HEK293 (cell line): Measurements from ENCODE around the gene C1orf56.
A peak's percentile ranks its signal among the peaks of the same experiment; 100 is the strongest.

Experiments
- EGR2 ChIP-seq: fragments of 450-650 bp; formaldehyde crosslinking; IDR thresholded peaks from 2 replicates; pipeline ENCODE4 v1.5.1; 2016; ENCODE audit warnings: low read depth, missing biosample characterization, missing genetic modification characterization
- GLI2 ChIP-seq: fragments of 450-650 bp; formaldehyde crosslinking; IDR thresholded peaks from 2 replicates; pipeline ENCODE4; 2017; ENCODE audit warnings: missing biosample characterization, missing genetic modification characterization, low read depth, borderline replicate concordance
- GLI4 ChIP-seq: fragments of 450-650 bp; formaldehyde crosslinking; IDR thresholded peaks from 2 replicates; pipeline ENCODE4 v1.5.1; 2016; ENCODE audit warnings: missing biosample characterization, missing genetic modification characterization
- GLIS1 ChIP-seq: fragments of 450-650 bp; formaldehyde crosslinking; IDR thresholded peaks from 2 replicates; pipeline ENCODE4 v1.5.1; 2016; ENCODE audit warnings: missing biosample characterization, missing genetic modification characterization
- IKZF3 ChIP-seq: fragments of 450-650 bp; IDR thresholded peaks from 2 replicates; pipeline ENCODE4 v1.5.0; 2018; ENCODE audit warnings: missing biosample characterization, mild to moderate bottlenecking, missing genetic modification characterization, moderate library complexity
- KLF9 ChIP-seq: fragments of 450-650 bp; formaldehyde crosslinking; IDR thresholded peaks from 2 replicates; pipeline ENCODE4 v1.5.1; 2016; ENCODE audit warnings: missing biosample characterization, missing genetic modification characterization, low read depth
- MEIS1 ChIP-seq: sonication (generic); formaldehyde crosslinking; IDR thresholded peaks from 2 replicates; pipeline ENCODE4 v1.8.1; 2022; ENCODE audit warnings: missing genetic modification reagents, mild to moderate bottlenecking, borderline replicate concordance
- MYNN ChIP-seq: fragments of 450-650 bp; formaldehyde crosslinking; IDR thresholded peaks from 2 replicates; pipeline ENCODE4 v1.5.1; 2016; ENCODE audit warnings: missing biosample characterization, missing genetic modification characterization, borderline replicate concordance
- OVOL3 ChIP-seq: fragments of 450-650 bp; formaldehyde crosslinking; IDR thresholded peaks from 2 replicates; pipeline ENCODE4 v1.5.1; 2016; ENCODE audit warnings: missing biosample characterization, missing genetic modification characterization
- REPIN1 ChIP-seq: fragments of 450-650 bp; formaldehyde crosslinking; IDR thresholded peaks from 2 replicates; pipeline ENCODE4 v1.5.1; 2017; ENCODE audit warnings: missing biosample characterization, missing genetic modification characterization, low read depth
- SETDB1 ChIP-seq: IDR thresholded peaks from one replicate; pipeline ENCODE4 v1.6.1; 2017; ENCODE audit warnings: mild to moderate bottlenecking, low read length, moderate library complexity, mixed read lengths; ENCODE audit not compliant: insufficient read length
- SP3 ChIP-seq: fragments of 450-650 bp; formaldehyde crosslinking; IDR thresholded peaks from 2 replicates; pipeline ENCODE4 v1.5.1; 2016; ENCODE audit warnings: missing biosample characterization, missing genetic modification characterization
- ZFHX2 ChIP-seq: fragments of 450-650 bp; formaldehyde crosslinking; conservative IDR thresholded peaks from 2 replicates; pipeline ENCODE4 v1.5.1; 2016; ENCODE audit warnings: missing biosample characterization, missing genetic modification characterization
- ZNF211 ChIP-seq: fragments of 450-650 bp; formaldehyde crosslinking; IDR thresholded peaks from 2 replicates; pipeline ENCODE4 v1.5.1; 2016; ENCODE audit warnings: low read depth, missing biosample characterization, missing genetic modification characterization
- ZNF221 ChIP-seq: fragments of 450-650 bp; formaldehyde crosslinking; IDR thresholded peaks from 2 replicates; pipeline ENCODE4 v1.5.1; 2017; ENCODE audit warnings: missing biosample characterization, missing genetic modification characterization, borderline replicate concordance
- ZNF239 ChIP-seq: fragments of 450-650 bp; formaldehyde crosslinking; IDR thresholded peaks from 2 replicates; pipeline ENCODE4 v1.5.1; 2016; ENCODE audit warnings: missing biosample characterization, missing genetic modification characterization
- ZNF26 ChIP-seq: fragments of 450-650 bp; formaldehyde crosslinking; IDR thresholded peaks from 2 replicates; pipeline ENCODE4 v1.5.1; 2016; ENCODE audit warnings: missing biosample characterization, missing genetic modification characterization
- ZNF266 ChIP-seq: fragments of 450-650 bp; formaldehyde crosslinking; IDR thresholded peaks from 2 replicates; pipeline ENCODE4 v1.5.1; 2016; ENCODE audit warnings: missing biosample characterization, missing genetic modification characterization, low read depth
- ZNF510 ChIP-seq: fragments of 450-650 bp; formaldehyde crosslinking; IDR thresholded peaks from 2 replicates; pipeline ENCODE4 v1.5.1; 2018; ENCODE audit warnings: mild to moderate bottlenecking, missing genetic modification characterization, missing biosample characterization; ENCODE audit not compliant: insufficient replicate concordance
- ZNF521 ChIP-seq: fragments of 450-650 bp; formaldehyde crosslinking; IDR thresholded peaks from 2 replicates; pipeline ENCODE4 v1.5.1; 2017; ENCODE audit warnings: missing biosample characterization, mild to moderate bottlenecking, missing genetic modification characterization
- ZNF571 ChIP-seq: fragments of 450-650 bp; formaldehyde crosslinking; IDR thresholded peaks from 2 replicates; pipeline ENCODE4 v1.5.0; 2017; ENCODE audit warnings: missing biosample characterization, missing genetic modification characterization
- ZNF660 ChIP-seq: fragments of 450-650 bp; IDR thresholded peaks from 2 replicates; pipeline ENCODE4 v1.5.1; 2018; ENCODE audit warnings: missing biosample characterization, mild to moderate bottlenecking, missing genetic modification characterization
- ZNF777 ChIP-seq: fragments of 450-650 bp; formaldehyde crosslinking; IDR thresholded peaks from 2 replicates; pipeline ENCODE4 v1.5.1; 2017; ENCODE audit warnings: missing biosample characterization, missing genetic modification characterization, borderline replicate concordance
- TF ChIP-seq, protein P1 (sequence below): fragments of 450-650 bp; formaldehyde crosslinking; conservative IDR thresholded peaks from 2 replicates; pipeline ENCODE4 v1.5.1; 2016; ENCODE audit warnings: low read depth, missing biosample characterization, missing genetic modification characterization
- TF ChIP-seq, protein P2 (sequence below): fragments of 450-650 bp; formaldehyde crosslinking; IDR thresholded peaks from 2 replicates; pipeline ENCODE4 v1.5.1; 2017; ENCODE audit warnings: missing biosample characterization, mild to moderate bottlenecking, missing genetic modification characterization, moderate library complexity
- TF ChIP-seq, protein P3 (sequence below): fragments of 450-650 bp; formaldehyde crosslinking; IDR thresholded peaks from 2 replicates; pipeline ENCODE4 v1.5.1; 2016; ENCODE audit warnings: missing biosample characterization, missing genetic modification characterization, low read depth
- TF ChIP-seq, protein P4 (sequence below): fragments of 450-650 bp; formaldehyde crosslinking; IDR thresholded peaks from 2 replicates; pipeline ENCODE4 v1.5.1; 2017; ENCODE audit warnings: missing biosample characterization, missing genetic modification characterization

The C1orf56 gene

DNA sequence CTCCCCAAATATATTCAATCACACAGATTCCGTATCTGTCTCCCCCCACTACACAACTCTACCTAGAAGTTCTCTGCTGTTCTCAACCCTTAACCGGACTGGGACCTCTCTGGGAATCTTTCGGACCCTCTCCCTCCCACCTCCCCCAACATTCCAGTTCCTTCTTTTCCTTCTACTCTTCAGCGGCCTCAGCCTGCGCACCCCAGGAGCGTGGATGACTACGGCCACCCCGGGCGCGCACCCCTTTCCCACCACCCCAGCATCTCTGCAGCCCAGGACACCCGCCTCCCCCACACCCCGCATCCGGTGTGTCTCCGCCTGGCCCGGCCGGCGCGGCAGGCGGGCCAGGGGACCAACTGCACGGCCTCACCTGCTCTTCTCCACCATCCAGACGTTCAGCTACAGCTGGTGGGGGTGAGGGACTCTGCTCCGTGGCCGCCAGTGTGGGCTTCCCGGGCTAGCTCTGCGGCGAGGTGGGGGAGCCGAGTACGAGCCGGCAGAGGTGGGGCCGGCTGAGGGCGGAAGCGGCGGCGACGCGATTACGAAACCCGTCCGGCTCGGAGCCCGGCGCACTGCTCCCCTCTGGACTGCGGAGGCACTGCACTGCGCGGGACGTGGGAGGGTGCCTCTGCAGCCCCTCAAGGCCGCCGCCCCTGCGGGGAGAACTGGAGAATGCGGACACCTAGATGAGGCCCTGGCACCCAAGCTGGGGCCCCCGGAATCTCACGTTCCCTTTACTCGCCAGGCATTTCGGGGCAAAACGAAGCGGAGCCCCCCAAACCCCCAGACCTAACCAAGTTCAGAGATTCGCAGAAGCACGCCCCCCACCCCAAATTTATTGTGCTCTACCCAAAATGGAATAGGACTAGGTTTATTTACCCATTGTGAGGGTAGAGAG lies 11.8 kb downstream of the C1orf56 start, which contains the start of gene CDC42SE1 (continued):
- TF ChIP-seq, protein P1, sequence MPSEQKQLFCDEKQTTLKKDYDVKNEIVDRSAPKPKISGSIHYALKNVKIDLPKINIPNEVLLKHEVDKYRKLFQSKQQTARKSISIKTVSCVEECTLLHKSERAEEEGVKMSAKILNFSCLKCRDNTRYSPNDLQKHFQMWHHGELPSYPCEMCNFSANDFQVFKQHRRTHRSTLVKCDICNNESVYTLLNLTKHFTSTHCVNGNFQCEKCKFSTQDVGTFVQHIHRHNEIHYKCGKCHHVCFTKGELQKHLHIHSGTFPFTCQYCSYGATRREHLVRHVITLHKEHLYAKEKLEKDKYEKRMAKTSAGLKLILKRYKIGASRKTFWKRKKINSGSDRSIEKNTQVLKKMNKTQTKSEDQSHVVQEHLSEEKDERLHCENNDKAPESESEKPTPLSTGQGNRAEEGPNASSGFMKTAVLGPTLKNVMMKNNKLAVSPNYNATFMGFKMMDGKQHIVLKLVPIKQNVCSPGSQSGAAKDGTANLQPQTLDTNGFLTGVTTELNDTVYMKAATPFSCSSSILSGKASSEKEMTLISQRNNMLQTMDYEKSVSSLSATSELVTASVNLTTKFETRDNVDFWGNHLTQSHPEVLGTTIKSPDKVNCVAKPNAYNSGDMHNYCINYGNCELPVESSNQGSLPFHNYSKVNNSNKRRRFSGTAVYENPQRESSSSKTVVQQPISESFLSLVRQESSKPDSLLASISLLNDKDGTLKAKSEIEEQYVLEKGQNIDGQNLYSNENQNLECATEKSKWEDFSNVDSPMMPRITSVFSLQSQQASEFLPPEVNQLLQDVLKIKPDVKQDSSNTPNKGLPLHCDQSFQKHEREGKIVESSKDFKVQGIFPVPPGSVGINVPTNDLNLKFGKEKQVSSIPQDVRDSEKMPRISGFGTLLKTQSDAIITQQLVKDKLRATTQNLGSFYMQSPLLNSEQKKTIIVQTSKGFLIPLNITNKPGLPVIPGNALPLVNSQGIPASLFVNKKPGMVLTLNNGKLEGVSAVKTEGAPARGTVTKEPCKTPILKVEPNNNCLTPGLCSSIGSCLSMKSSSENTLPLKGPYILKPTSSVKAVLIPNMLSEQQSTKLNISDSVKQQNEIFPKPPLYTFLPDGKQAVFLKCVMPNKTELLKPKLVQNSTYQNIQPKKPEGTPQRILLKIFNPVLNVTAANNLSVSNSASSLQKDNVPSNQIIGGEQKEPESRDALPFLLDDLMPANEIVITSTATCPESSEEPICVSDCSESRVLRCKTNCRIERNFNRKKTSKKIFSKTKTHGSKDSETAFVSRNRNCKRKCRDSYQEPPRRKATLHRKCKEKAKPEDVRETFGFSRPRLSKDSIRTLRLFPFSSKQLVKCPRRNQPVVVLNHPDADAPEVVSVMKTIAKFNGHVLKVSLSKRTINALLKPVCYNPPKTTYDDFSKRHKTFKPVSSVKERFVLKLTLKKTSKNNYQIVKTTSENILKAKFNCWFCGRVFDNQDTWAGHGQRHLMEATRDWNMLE = no peak
- TF ChIP-seq ZNF211 (tag by site-specific recombination) (no peak), SETDB1 (no peak), KLF9 (tag by site-specific recombination) (peak; percentile 73), SP3 (tag by site-specific recombination) (peak; percentile 18), IKZF3 (no peak), MEIS1 (CRISPR knock-in tag) (no peak), GLIS1 (tag by site-specific recombination) (peak; percentile 93), ZNF266 (tag by site-specific recombination) (no peak), ZNF571 (no peak), ZNF777 (tag by site-specific recombination) (no peak), ZNF510 (tag by site-specific recombination) (no peak), ZNF26 (tag by site-specific recombination) (no peak), GLI2 (tag by site-specific recombination) (no peak), ZNF221 (no peak), MYNN (tag by site-specific recombination) (no peak), ZNF521 (tag by site-specific recombination) (no peak), ZNF660 (tag by site-specific recombination) (peak; percentile 47; the same call in 1 of the 2 replicates), ZFHX2 (peak; percentile 93), GLI4 (tag by site-specific recombination) (peak; percentile 65), EGR2 (peak; percentile 87), ZNF239 (tag by site-specific recombination) (no peak), REPIN1 (tag by site-specific recombination) (0 out of 2 replicates have a peak, but pooled peaks have one; percentile 58), OVOL3 (peak; percentile 48; the same call in 1 of the 2 replicates)
- TF ChIP-seq, protein P2, sequence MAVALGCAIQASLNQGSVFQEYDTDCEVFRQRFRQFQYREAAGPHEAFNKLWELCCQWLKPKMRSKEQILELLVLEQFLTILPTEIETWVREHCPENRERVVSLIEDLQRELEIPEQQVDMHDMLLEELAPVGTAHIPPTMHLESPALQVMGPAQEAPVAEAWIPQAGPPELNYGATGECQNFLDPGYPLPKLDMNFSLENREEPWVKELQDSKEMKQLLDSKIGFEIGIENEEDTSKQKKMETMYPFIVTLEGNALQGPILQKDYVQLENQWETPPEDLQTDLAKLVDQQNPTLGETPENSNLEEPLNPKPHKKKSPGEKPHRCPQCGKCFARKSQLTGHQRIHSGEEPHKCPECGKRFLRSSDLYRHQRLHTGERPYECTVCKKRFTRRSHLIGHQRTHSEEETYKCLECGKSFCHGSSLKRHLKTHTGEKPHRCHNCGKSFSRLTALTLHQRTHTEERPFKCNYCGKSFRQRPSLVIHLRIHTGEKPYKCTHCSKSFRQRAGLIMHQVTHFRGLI (tag by site-specific recombination) = 0 out of 2 replicates have a peak, but pooled peaks have one; percentile 41
- TF ChIP-seq, protein P3, sequence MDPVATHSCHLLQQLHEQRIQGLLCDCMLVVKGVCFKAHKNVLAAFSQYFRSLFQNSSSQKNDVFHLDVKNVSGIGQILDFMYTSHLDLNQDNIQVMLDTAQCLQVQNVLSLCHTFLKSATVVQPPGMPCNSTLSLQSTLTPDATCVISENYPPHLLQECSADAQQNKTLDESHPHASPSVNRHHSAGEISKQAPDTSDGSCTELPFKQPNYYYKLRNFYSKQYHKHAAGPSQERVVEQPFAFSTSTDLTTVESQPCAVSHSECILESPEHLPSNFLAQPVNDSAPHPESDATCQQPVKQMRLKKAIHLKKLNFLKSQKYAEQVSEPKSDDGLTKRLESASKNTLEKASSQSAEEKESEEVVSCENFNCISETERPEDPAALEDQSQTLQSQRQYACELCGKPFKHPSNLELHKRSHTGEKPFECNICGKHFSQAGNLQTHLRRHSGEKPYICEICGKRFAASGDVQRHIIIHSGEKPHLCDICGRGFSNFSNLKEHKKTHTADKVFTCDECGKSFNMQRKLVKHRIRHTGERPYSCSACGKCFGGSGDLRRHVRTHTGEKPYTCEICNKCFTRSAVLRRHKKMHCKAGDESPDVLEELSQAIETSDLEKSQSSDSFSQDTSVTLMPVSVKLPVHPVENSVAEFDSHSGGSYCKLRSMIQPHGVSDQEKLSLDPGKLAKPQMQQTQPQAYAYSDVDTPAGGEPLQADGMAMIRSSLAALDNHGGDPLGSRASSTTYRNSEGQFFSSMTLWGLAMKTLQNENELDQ (tag by site-specific recombination) = no peak
- TF ChIP-seq, protein P4, sequence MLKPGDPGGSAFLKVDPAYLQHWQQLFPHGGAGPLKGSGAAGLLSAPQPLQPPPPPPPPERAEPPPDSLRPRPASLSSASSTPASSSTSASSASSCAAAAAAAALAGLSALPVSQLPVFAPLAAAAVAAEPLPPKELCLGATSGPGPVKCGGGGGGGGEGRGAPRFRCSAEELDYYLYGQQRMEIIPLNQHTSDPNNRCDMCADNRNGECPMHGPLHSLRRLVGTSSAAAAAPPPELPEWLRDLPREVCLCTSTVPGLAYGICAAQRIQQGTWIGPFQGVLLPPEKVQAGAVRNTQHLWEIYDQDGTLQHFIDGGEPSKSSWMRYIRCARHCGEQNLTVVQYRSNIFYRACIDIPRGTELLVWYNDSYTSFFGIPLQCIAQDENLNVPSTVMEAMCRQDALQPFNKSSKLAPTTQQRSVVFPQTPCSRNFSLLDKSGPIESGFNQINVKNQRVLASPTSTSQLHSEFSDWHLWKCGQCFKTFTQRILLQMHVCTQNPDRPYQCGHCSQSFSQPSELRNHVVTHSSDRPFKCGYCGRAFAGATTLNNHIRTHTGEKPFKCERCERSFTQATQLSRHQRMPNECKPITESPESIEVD (tag by site-specific recombination) = no peak
